ENCODE data around the gene NFYC.

The NFYC gene

GRCh38 chr1:40788561-40789341 is 97.2 kb downstream of the NFYC start:
- in situ Hi-C loops (cut with HindIII; ENCODE audit: low pct_unique_long_range_greater_than_20kb, low sequenced_read_pairs) = no loop called here
- TF ChIP-seq JUND (IDR thresholded peaks at IDR 0.05; ENCODE audit: low read depth) = no peak
- DNase-seq (ENCODE audit: low read depth in 1 of 2, low spot score in 1 of 2) = no peak

GRCh38 chr1:40789342-40789598 is 97.8 kb downstream of the NFYC start:
- TF ChIP-seq JUND (IDR thresholded peaks at IDR 0.05; ENCODE audit: low read depth) = no peak
- no peak for DNase-seq (ENCODE audit: low read depth in 1 of 2, low spot score in 1 of 2)
- in situ Hi-C loops (cut with HindIII; ENCODE audit: low pct_unique_long_range_greater_than_20kb, low sequenced_read_pairs) = no loop called here

DNA sequence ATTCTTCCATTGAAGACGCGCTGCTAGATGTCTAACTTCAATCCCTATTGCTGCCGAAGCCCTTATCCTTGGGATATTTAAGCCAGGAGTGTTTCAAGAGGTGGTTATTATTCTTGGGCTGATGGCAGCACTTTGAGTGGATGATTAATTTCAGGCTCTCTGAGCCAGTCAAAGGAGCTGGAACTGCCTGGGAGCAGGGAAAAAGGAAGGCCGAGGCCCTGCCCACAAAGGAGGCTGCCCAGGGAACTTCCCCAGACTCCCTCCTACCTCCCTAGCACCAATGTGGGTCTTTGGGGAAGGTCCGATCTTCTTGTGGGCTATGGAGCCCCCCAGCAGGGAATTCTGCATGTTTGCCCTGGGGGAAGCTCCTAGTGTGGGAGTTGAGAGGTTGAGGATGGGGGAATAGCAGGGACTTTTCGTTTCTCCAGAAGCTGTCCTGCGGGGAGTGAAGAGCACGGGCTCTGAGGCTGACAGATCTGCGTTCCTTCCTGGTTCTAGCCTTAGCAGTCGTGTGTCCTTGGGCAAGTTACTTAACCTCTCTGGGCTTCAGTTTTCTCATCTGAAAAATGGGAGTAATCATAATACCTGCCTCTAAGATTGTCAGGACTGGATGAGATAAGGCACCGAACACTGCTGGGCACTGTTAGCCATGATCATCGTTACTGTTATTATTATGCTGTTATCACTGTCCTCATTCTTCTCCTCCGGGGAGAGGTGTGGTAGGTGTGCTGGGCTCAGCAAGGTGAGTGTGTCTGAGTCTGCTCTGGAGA is 98.3 kb downstream of the NFYC start:
- TF ChIP-seq JUND (IDR thresholded peaks at IDR 0.05; ENCODE audit: low read depth) = no peak
- no peak for DNase-seq (ENCODE audit: low read depth in 1 of 2, low spot score in 1 of 2)
- in situ Hi-C loops (cut with HindIII; ENCODE audit: low pct_unique_long_range_greater_than_20kb, low sequenced_read_pairs) = no loop called here

DNA sequence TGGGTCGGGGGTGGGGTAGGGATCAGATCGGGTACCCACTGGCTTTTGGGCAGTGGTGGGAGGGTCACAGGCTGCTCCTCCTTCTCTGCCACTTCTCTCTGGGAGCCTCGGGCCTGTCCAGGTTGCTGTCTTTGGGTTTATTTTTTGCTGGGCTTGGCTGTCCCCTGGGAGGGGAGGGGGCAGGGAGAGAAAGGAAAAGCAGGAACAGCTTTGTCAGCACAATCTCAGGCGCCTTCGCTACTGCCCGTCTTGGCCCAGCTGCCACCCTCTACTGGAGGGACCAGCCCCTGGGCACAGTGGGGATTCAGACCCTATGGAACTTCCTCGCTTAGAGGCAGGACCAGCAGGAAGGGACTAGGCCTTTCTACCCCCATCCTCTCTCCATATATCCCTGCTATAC is 100.5 kb downstream of the NFYC start:
- TF ChIP-seq JUND (IDR thresholded peaks at IDR 0.05; ENCODE audit: low read depth) = no peak
- no peak for DNase-seq (ENCODE audit: low read depth in 1 of 2, low spot score in 1 of 2)
- in situ Hi-C loops (cut with HindIII; ENCODE audit: low pct_unique_long_range_greater_than_20kb, low sequenced_read_pairs) = no loop called here

- no peak for TF ChIP-seq JUND (IDR thresholded peaks at IDR 0.05; ENCODE audit: low read depth)
- in situ Hi-C loops (cut with HindIII; ENCODE audit: low pct_unique_long_range_greater_than_20kb, low sequenced_read_pairs) = no loop called here
- no peak for DNase-seq (ENCODE audit: low read depth in 1 of 2, low spot score in 1 of 2)
Observed at GRCh38 chr1:40793617-40794016, 102.1 kb downstream of the NFYC start.

DNA sequence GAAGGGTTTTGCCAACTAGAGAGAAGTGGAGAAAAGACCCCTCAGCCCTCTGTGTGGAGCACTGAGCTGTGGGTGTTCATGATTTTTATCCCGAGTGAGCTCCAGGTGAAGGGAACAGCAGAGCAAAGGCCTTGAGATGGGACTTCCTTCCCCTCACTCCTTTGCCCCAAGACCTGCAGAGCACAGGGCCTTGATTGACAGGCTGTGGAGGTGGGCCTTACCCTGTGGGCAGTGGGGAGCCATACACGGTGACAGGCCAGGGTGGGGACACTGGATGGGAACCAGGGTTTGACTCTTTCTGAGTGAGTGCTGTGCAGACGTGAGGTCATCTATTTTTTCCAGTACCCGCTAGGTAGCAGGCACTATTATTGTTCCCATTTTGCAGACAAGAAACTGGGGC is 102.5 kb downstream of the NFYC start:
- TF ChIP-seq JUND (IDR thresholded peaks at IDR 0.05; ENCODE audit: low read depth) = no peak
- no peak for DNase-seq (ENCODE audit: low read depth in 1 of 2, low spot score in 1 of 2)
- in situ Hi-C loops (cut with HindIII; ENCODE audit: low pct_unique_long_range_greater_than_20kb, low sequenced_read_pairs) = no loop called here

- in situ Hi-C loops (cut with HindIII; ENCODE audit: low pct_unique_long_range_greater_than_20kb, low sequenced_read_pairs) = no loop called here
- DNase-seq (ENCODE audit: low read depth in 1 of 2, low spot score in 1 of 2) = no peak
- TF ChIP-seq JUND (IDR thresholded peaks at IDR 0.05; ENCODE audit: low read depth) = no peak
Observed at GRCh38 chr1:40794974-40795715, 103.6 kb downstream of the NFYC start.

- in situ Hi-C loops (cut with HindIII; ENCODE audit: low pct_unique_long_range_greater_than_20kb, low sequenced_read_pairs) = no loop called here
- TF ChIP-seq JUND (IDR thresholded peaks at IDR 0.05; ENCODE audit: low read depth) = no peak
- no peak for DNase-seq (ENCODE audit: low read depth in 1 of 2, low spot score in 1 of 2)
Observed at GRCh38 chr1:40795811-40796586, 104.5 kb downstream of the NFYC start.

GRCh38 chr1:40796939-40797667 is 105.6 kb downstream of the NFYC start:
- in situ Hi-C loops (cut with HindIII; ENCODE audit: low pct_unique_long_range_greater_than_20kb, low sequenced_read_pairs) = no loop called here
- no peak for TF ChIP-seq JUND (IDR thresholded peaks at IDR 0.05; ENCODE audit: low read depth)
- peak in 1 of 2 experiments; percentile 0 for DNase-seq (ENCODE audit: low read depth in 1 of 2, low spot score in 1 of 2)

- no peak for TF ChIP-seq JUND (IDR thresholded peaks at IDR 0.05; ENCODE audit: low read depth)
- in situ Hi-C loops (cut with HindIII; ENCODE audit: low pct_unique_long_range_greater_than_20kb, low sequenced_read_pairs) = no loop called here
Observed at GRCh38 chr1:40797668-40798010, 106.1 kb downstream of the NFYC start.

DNA sequence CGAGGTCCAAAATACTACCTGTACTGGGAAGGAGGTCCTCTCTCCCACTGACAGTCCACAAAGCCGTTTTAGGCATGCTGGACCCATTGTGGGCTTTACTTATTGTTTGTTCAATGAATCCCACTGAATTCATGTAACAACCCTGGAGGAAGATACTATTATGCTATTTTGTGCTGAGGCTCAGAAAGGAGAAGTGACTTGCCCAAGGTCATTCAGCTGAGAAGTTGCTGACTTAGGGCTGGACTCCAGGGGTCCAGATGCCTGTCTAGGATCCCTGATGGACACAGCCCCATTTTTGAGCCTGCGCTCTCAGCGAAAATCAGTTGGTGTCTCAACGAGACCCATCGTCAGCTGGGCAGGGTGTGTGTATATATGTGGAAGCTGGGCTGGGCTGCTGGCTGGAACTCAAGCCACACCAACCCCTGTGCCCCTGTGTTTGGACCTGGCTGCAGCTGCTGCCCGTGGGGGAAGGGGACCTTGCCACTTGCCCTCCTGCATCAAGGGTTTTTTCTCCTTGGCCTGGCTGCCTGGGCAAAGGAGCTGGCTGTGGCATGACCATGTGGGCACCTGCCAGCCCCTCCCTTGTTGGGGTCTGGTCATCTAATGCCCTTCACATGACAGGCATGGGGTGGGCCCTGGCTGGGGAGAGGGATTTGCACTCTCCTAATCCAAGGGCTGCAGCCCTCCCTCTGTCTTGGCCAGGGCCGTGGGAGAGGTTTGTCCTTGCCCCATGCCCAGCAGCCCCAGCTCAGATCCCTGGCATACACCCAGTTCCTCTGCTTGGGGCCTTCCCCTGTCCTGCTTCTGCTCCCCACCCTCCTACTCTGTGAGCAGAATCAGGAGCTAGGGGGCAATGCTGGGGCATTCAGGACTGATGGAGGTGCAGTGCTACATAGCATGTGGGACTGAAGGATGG is 107.1 kb downstream of the NFYC start:
- no peak for DNase-seq (ENCODE audit: low read depth in 1 of 2, low spot score in 1 of 2)
- TF ChIP-seq JUND (IDR thresholded peaks at IDR 0.05; ENCODE audit: low read depth) = no peak
- in situ Hi-C loops (cut with HindIII; ENCODE audit: low pct_unique_long_range_greater_than_20kb, low sequenced_read_pairs) = no loop called here

More at GRCh38 chr1:40797668-40798010, 106.1 kb downstream of the NFYC start:
- no peak for DNase-seq (ENCODE audit: low read depth in 1 of 2, low spot score in 1 of 2)
